Liver (tissue), 3 donors: ENCODE results near the gene ATP11A.

Experiments used
- ATF3 ChIP-seq: IDR thresholded peaks from 2 replicates; pipeline ENCODE4 v1.6.1; 2016; ENCODE audit warnings: antibody characterized with exemption
- GABPA ChIP-seq, 2 donors: IDR thresholded peaks in 1 of 2; conservative IDR thresholded peaks in 1 of 2; 2 replicates each; pipeline ENCODE4 v1.6.1; 2016; ENCODE audit warnings: antibody characterized with exemption in 2 of 2, mild to moderate bottlenecking in 1 of 2, moderate library complexity in 1 of 2
- MAX ChIP-seq: IDR thresholded peaks from 2 replicates; pipeline ENCODE4 v1.6.1; 2016; ENCODE audit warnings: antibody characterized with exemption
- RAD21 ChIP-seq, 2 donors: IDR thresholded peaks; 2 replicates each; pipeline ENCODE4 v1.6.1; 2016; ENCODE audit warnings: antibody characterized with exemption in 2 of 2, mild to moderate bottlenecking in 2 of 2
- YY1 ChIP-seq: IDR thresholded peaks from 2 replicates; pipeline ENCODE4 v1.6.1; 2016; ENCODE audit warnings: antibody characterized with exemption, mild to moderate bottlenecking
- TF ChIP-seq, protein P1 (sequence below): fragments of 150-350 bp; IDR thresholded peaks from 2 replicates; pipeline ENCODE4 v1.5.1; 2017; ENCODE audit warnings: improper control_type of control experiment, low read depth, low read length; ENCODE audit not compliant: missing input control
- TF ChIP-seq, protein P2 (sequence below): IDR thresholded peaks from 2 replicates; pipeline ENCODE4 v1.6.1; 2016; ENCODE audit warnings: antibody characterized with exemption, mild to moderate bottlenecking
- donor health status: healthy.
- donor health status: healthy.

- TF ChIP-seq, protein P1, sequence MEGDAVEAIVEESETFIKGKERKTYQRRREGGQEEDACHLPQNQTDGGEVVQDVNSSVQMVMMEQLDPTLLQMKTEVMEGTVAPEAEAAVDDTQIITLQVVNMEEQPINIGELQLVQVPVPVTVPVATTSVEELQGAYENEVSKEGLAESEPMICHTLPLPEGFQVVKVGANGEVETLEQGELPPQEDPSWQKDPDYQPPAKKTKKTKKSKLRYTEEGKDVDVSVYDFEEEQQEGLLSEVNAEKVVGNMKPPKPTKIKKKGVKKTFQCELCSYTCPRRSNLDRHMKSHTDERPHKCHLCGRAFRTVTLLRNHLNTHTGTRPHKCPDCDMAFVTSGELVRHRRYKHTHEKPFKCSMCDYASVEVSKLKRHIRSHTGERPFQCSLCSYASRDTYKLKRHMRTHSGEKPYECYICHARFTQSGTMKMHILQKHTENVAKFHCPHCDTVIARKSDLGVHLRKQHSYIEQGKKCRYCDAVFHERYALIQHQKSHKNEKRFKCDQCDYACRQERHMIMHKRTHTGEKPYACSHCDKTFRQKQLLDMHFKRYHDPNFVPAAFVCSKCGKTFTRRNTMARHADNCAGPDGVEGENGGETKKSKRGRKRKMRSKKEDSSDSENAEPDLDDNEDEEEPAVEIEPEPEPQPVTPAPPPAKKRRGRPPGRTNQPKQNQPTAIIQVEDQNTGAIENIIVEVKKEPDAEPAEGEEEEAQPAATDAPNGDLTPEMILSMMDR, result no peak
- no peak for TF ChIP-seq ATF3
- TF ChIP-seq YY1, result no peak
- no peak for TF ChIP-seq MAX
- TF ChIP-seq RAD21 (IDR thresholded peaks at IDR 0.05), result no peak
- no peak for TF ChIP-seq GABPA (IDR thresholded peaks at IDR 0.05 in 1 of 2, conservative IDR thresholded peaks at IDR 0.05 in 1 of 2)
- TF ChIP-seq, protein P2, sequence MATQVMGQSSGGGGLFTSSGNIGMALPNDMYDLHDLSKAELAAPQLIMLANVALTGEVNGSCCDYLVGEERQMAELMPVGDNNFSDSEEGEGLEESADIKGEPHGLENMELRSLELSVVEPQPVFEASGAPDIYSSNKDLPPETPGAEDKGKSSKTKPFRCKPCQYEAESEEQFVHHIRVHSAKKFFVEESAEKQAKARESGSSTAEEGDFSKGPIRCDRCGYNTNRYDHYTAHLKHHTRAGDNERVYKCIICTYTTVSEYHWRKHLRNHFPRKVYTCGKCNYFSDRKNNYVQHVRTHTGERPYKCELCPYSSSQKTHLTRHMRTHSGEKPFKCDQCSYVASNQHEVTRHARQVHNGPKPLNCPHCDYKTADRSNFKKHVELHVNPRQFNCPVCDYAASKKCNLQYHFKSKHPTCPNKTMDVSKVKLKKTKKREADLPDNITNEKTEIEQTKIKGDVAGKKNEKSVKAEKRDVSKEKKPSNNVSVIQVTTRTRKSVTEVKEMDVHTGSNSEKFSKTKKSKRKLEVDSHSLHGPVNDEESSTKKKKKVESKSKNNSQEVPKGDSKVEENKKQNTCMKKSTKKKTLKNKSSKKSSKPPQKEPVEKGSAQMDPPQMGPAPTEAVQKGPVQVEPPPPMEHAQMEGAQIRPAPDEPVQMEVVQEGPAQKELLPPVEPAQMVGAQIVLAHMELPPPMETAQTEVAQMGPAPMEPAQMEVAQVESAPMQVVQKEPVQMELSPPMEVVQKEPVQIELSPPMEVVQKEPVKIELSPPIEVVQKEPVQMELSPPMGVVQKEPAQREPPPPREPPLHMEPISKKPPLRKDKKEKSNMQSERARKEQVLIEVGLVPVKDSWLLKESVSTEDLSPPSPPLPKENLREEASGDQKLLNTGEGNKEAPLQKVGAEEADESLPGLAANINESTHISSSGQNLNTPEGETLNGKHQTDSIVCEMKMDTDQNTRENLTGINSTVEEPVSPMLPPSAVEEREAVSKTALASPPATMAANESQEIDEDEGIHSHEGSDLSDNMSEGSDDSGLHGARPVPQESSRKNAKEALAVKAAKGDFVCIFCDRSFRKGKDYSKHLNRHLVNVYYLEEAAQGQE, result no peak
Measured at GRCh38 chr13:112729408-112729807, 39.6 kb downstream of the ATP11A start.
